ENCODE measurements around the gene PAMR1. TPM values are rescaled to one million over a fixed set of nuclear protein-coding genes. Genes with fewer than 3 reads are reported as not detected.

The PAMR1 gene
- total and polyA plus RNA-seq, 2 donors (not counting 1 experiment from before 2014, with no cell fraction given): 120 to 159 TPM

DNA sequence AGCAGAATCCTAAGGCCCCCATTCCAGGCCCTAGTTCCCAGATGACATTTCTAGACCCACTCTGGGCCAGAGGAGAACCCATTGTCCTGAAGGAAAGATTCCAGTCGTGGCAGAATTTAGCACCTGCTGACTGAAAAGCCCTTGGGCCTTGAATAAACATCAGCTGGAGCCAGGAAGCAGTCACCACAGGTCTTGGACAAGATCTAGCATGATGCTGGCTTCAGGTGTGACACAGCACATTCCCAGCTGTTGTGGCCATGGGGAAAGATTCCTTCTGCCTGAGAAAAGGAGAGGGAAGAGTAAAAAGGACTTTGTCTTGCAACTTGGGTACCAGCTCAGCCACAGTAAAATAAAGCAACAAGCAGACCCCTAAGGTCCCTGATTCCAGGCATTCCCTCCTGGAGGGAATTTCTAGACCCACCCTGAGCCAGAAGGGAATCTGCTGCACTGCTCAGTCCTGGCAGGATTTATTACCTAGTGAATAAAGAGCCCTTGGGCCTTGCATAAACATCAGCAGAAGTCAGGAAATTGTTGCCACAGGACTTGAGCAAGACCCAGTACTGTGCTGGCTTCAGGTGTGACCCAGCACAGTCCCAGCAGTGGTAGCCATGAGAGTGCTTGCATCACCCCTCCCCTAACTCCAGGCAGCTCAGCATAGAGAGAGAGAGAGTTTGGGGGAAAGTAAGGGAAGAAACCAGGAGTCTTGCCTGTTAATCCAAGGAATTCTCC, 42.5 kb upstream of the PAMR1 start:
- TF ChIP-seq CTCF (conservative IDR thresholded peaks at IDR 0.05 in 1 of 2, IDR thresholded peaks at IDR 0.05 in 1 of 2; ENCODE audit: low read depth in 1 of 2, low read length in 2 of 2): no peak
- no peak for TF ChIP-seq EZH2 (IDR thresholded peaks at IDR 0.05; ENCODE audit: low read length, missing control alignments)
- DNase-seq (ENCODE audit: low read depth in 2 of 2): peak in 1 of 2 donors; percentile 51
- Histone ChIP-seq H3K27me3 (ENCODE audit: control insufficient read depth, insufficient read depth, low read length) (no peaks in the 10 kb centered on the region), H3K4me1 (ENCODE audit: control insufficient read depth, extremely low read depth, insufficient read depth, low read length) (no peaks in the 10 kb centered on the region), H3K4me2 (ENCODE audit: extremely low read depth, insufficient read depth, low read length) (no peak overlapping the region), H4K20me1 (ENCODE audit: control insufficient read depth, extremely low read depth, insufficient read depth, low read length) (no peaks in the 10 kb centered on the region), H3K36me3 (ENCODE audit: control insufficient read depth, insufficient read depth, low read length) (no peaks in the 10 kb centered on the region), H3K9ac (ENCODE audit: insufficient read depth, low read length) (no peak overlapping the region), H3K79me2 (ENCODE audit: control insufficient read depth, insufficient read depth, low read length) (no peaks in the 10 kb centered on the region), H3K4me3 (replicated peaks in 1 of 4; ENCODE audit: control extremely low read depth in 1 of 4, insufficient read depth in 1 of 4, low read depth in 3 of 4, low read length in 4 of 4) (no peak overlapping the region), H3K9me3 (ENCODE audit: control insufficient read depth, insufficient read depth, low read depth, low read length) (no peaks in the 10 kb centered on the region), H2AFZ (ENCODE audit: low read length) (no peak overlapping the region), H3K27ac (ENCODE audit: insufficient read depth, low read length) (no peak overlapping the region)

DNA sequence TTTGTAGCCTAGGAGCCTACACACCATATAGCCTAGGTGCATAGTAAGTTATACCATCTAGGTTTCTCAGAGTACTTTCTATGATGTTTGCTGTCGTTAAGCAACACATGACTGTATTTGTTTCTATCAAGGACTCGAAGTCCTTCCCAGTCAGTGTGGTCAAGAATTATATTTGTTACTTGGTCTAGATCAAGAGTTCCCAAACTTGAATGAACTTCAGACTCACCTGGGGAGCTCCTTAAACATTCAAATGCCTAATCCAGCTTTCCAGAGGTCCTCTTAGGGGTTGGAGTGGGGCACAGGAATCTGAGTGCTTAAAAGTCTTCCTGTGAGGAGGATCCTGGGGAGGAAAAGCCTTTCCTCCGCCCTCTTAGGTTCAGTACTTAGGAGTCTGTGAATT, 41.5 kb upstream of the PAMR1 start:
- H3K4me3 ChIP-seq (replicated peaks in 1 of 4; ENCODE audit: control extremely low read depth in 1 of 4, insufficient read depth in 1 of 4, low read depth in 3 of 4, low read length in 4 of 4): no peak overlapping the region
- no peaks in the 10 kb centered on the region for H4K20me1 ChIP-seq (ENCODE audit: control insufficient read depth, extremely low read depth, insufficient read depth, low read length)
- no peaks in the 10 kb centered on the region for H3K9me3 ChIP-seq (ENCODE audit: control insufficient read depth, insufficient read depth, low read depth, low read length)
- no peaks in the 10 kb centered on the region for H3K36me3 ChIP-seq (ENCODE audit: control insufficient read depth, insufficient read depth, low read length)
- no peak overlapping the region for H3K4me2 ChIP-seq (ENCODE audit: extremely low read depth, insufficient read depth, low read length)
- H2AFZ ChIP-seq (ENCODE audit: low read length): no peak overlapping the region
- no peaks in the 10 kb centered on the region for H3K4me1 ChIP-seq (ENCODE audit: control insufficient read depth, extremely low read depth, insufficient read depth, low read length)
- no peak for DNase-seq (ENCODE audit: low read depth in 2 of 2)
- TF ChIP-seq EZH2 (IDR thresholded peaks at IDR 0.05; ENCODE audit: low read length, missing control alignments) (no peak), CTCF (conservative IDR thresholded peaks at IDR 0.05 in 1 of 2, IDR thresholded peaks at IDR 0.05 in 1 of 2; ENCODE audit: low read depth in 1 of 2, low read length in 2 of 2) (no peak)
- H3K9ac ChIP-seq (ENCODE audit: insufficient read depth, low read length): no peak overlapping the region
- H3K79me2 ChIP-seq (ENCODE audit: control insufficient read depth, insufficient read depth, low read length): no peaks in the 10 kb centered on the region
- H3K27me3 ChIP-seq (ENCODE audit: control insufficient read depth, insufficient read depth, low read length): no peaks in the 10 kb centered on the region
- no peak overlapping the region for H3K27ac ChIP-seq (ENCODE audit: insufficient read depth, low read length)

DNA sequence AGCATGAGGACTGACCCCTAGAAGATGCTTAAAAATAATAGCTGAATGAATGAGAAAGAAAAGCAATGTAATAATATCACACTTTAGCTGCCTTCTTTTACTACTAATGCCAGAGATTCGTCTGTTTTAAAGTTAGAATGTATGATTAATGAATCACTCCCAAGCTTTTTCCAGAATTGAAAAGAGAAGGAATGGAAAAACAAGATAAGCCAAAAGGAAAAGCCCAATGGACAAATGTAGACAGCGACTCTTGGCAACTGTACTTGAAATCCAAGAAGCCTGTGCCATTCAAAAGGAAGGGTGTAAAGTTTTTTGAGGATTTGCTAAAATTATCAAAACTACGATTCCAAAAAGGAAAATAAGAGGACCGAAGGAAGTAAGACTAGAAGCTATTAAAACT, 40.8 kb upstream of the PAMR1 start:
- Histone ChIP-seq H3K79me2 (ENCODE audit: control insufficient read depth, insufficient read depth, low read length) (no peaks in the 10 kb centered on the region), H3K9ac (ENCODE audit: insufficient read depth, low read length) (no peak overlapping the region), H3K36me3 (ENCODE audit: control insufficient read depth, insufficient read depth, low read length) (no peaks in the 10 kb centered on the region), H3K27ac (ENCODE audit: insufficient read depth, low read length) (no peak overlapping the region), H3K27me3 (ENCODE audit: control insufficient read depth, insufficient read depth, low read length) (no peaks in the 10 kb centered on the region), H3K4me2 (ENCODE audit: extremely low read depth, insufficient read depth, low read length) (no peak overlapping the region), H3K4me1 (ENCODE audit: control insufficient read depth, extremely low read depth, insufficient read depth, low read length) (no peaks in the 10 kb centered on the region), H4K20me1 (ENCODE audit: control insufficient read depth, extremely low read depth, insufficient read depth, low read length) (no peaks in the 10 kb centered on the region), H3K4me3 (replicated peaks in 1 of 4; ENCODE audit: control extremely low read depth in 1 of 4, insufficient read depth in 1 of 4, low read depth in 3 of 4, low read length in 4 of 4) (no peak overlapping the region), H2AFZ (ENCODE audit: low read length) (no peak overlapping the region), H3K9me3 (ENCODE audit: control insufficient read depth, insufficient read depth, low read depth, low read length) (no peaks in the 10 kb centered on the region)
- DNase-seq (ENCODE audit: low read depth in 2 of 2): peak in 1 of 2 donors; percentile 30
- TF ChIP-seq EZH2 (IDR thresholded peaks at IDR 0.05; ENCODE audit: low read length, missing control alignments) (no peak), CTCF (conservative IDR thresholded peaks at IDR 0.05 in 1 of 2, IDR thresholded peaks at IDR 0.05 in 1 of 2; ENCODE audit: low read depth in 1 of 2, low read length in 2 of 2) (no peak)

Measured in fibroblast of lung (primary cell).